BLaER1 (cell line): ENCODE data around the gene ELK3.

ENCODE experiments used
- H3K27ac ChIP-seq: shearing (Covaris generic); formaldehyde crosslinking; 2 replicates; pipeline ENCODE4 v1.8.1; 2022
- H3K27me3 ChIP-seq: shearing (Covaris generic); formaldehyde crosslinking; 2 replicates; pipeline ENCODE4 v1.8.1; 2022
- H3K36me3 ChIP-seq: shearing (Covaris generic); formaldehyde crosslinking; 2 replicates; pipeline ENCODE4 v1.8.1; 2022
- H3K4me1 ChIP-seq: shearing (Covaris generic); formaldehyde crosslinking; 2 replicates; pipeline ENCODE4 v1.8.1; 2022
- H3K4me2 ChIP-seq: shearing (Covaris generic); formaldehyde crosslinking; 2 replicates; pipeline ENCODE4 v1.8.1; 2022
- H3K4me3 ChIP-seq: shearing (Covaris generic); formaldehyde crosslinking; 2 replicates; pipeline ENCODE4 v1.8.1; 2022
- H3K9ac ChIP-seq: shearing (Covaris generic); formaldehyde crosslinking; 2 replicates; pipeline ENCODE4 v1.8.1; 2022
- H3K9me3 ChIP-seq: shearing (Covaris generic); formaldehyde crosslinking; 2 replicates; pipeline ENCODE4 v1.8.1; 2022
- H4K20me1 ChIP-seq: shearing (Covaris generic); formaldehyde crosslinking; 2 replicates; pipeline ENCODE4 v1.8.1; 2022
- Cebpa-rat ChIP-seq: shearing (Covaris generic); IDR thresholded peaks from 2 replicates; pipeline ENCODE4 v1.8.1; 2022

The ELK3 gene

GRCh38 chr12:96260644-96261043, 66.5 kb downstream of the ELK3 start:
- Histone ChIP-seq H4K20me1 (peaks cover 82% of the 10 kb centered on the region), H3K9me3 (no peaks in the 10 kb centered on the region), H3K27ac (no peak overlapping the region), H3K9ac (no peak overlapping the region), H3K27me3 (no peaks in the 10 kb centered on the region; the same call in 1 of the 2 replicates), H3K4me2 (no peak overlapping the region), H3K36me3 (peaks cover 97% of the 10 kb centered on the region), H3K4me3 (no peak overlapping the region), H3K4me1 (no peaks in the 10 kb centered on the region)
- no peak for TF ChIP-seq Cebpa-rat

DNA sequence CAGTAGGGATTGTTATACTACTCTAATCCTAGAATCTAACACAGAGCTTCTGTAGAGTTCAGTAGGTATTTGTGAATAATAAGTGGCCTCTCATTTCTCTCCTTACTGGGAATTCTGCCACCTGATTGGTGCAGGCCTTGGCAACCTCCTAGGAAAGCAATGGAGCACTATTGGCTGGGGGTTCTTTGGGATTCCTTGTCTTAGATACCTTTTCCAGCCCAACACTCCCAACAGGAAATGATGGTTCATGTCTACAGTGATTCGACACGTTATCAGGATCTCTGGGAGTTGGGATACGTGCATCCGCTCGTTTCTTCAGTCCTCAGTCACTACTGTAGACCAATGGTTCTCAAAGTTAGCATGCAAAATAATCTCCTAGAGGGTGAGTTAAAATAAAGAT, 67.4 kb downstream of the ELK3 start:
- Histone ChIP-seq H3K4me1 (no peaks in the 10 kb centered on the region), H3K27me3 (no peaks in the 10 kb centered on the region; the same call in 1 of the 2 replicates), H3K4me2 (no peak overlapping the region), H3K36me3 (peaks cover 94% of the 10 kb centered on the region), H4K20me1 (peaks cover 74% of the 10 kb centered on the region), H3K9ac (no peak overlapping the region), H3K4me3 (no peak overlapping the region), H3K27ac (no peak overlapping the region), H3K9me3 (no peaks in the 10 kb centered on the region)
- no peak for TF ChIP-seq Cebpa-rat

DNA sequence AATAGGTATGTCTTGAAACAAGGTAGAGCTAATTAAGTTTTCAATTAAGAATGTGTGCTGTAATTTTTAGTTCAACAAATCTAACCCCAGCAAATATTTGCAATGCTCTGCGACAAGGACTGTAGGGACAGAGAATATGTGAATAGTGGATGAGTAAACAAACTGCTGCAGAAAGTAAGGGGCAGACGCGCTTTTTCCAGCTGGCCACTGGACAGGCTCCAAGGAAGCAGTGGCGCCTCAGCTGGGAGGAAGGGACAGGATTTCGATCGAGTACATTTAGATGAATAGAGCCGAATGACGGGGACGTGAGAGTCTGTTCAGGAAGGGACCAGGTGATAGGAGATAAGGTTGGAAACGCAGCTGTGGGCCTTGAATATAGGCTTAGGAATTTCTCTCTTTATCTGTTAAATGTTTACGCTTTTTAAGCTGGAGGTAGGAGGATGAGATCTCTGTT, 69.3 kb downstream of the ELK3 start:
- H3K4me2 ChIP-seq = no peak overlapping the region
- no peak overlapping the region for H3K4me3 ChIP-seq

GRCh38 chr12:96265400-96265799, 71.2 kb downstream of the ELK3 start:
- H3K4me3 ChIP-seq = no peak overlapping the region
- H4K20me1 ChIP-seq = peaks cover 54% of the 10 kb centered on the region
- peaks cover 90% of the 10 kb centered on the region for H3K36me3 ChIP-seq
- H3K27me3 ChIP-seq = no peaks in the 10 kb centered on the region; the same call in 1 of the 2 replicates
- H3K9me3 ChIP-seq = no peaks in the 10 kb centered on the region
- no peak overlapping the region for H3K9ac ChIP-seq
- H3K27ac ChIP-seq = no peak overlapping the region
- no peak for TF ChIP-seq Cebpa-rat
- H3K4me1 ChIP-seq = no peaks in the 10 kb centered on the region
- no peak overlapping the region for H3K4me2 ChIP-seq

More for the DNA sequence above, 69.3 kb downstream of the ELK3 start:
- Histone ChIP-seq H3K9me3 (no peaks in the 10 kb centered on the region), H3K27me3 (no peaks in the 10 kb centered on the region; the same call in 1 of the 2 replicates), H3K36me3 (peaks cover 90% of the 10 kb centered on the region), H3K27ac (no peak overlapping the region), H3K9ac (no peak overlapping the region), H3K4me1 (no peaks in the 10 kb centered on the region), H4K20me1 (peaks cover 63% of the 10 kb centered on the region)
- no peak for TF ChIP-seq Cebpa-rat

GRCh38 chr12:96265836-96266235, 71.7 kb downstream of the ELK3 start:
- Histone ChIP-seq H4K20me1 (peaks cover 49% of the 10 kb centered on the region), H3K27ac (no peak overlapping the region), H3K36me3 (peaks cover 90% of the 10 kb centered on the region), H3K9ac (no peak overlapping the region), H3K27me3 (no peaks in the 10 kb centered on the region; the same call in 1 of the 2 replicates), H3K4me2 (no peak overlapping the region), H3K4me3 (no peak overlapping the region), H3K4me1 (no peaks in the 10 kb centered on the region), H3K9me3 (no peaks in the 10 kb centered on the region)
- TF ChIP-seq Cebpa-rat = no peak

- H3K27me3 ChIP-seq = no peaks in the 10 kb centered on the region; the same call in 1 of the 2 replicates
- TF ChIP-seq Cebpa-rat = no peak
These were observed 72.1 kb downstream of the ELK3 start for GRCh38 chr12:96266238-96266637.

GRCh38 chr12:96271469-96272199, 77.5 kb downstream of the ELK3 start:
- Histone ChIP-seq H3K27ac (no peak overlapping the region), H3K4me3 (no peak overlapping the region), H4K20me1 (peaks cover 15% of the 10 kb centered on the region; the same call in 1 of the 2 replicates), H3K9me3 (no peaks in the 10 kb centered on the region), H3K9ac (no peak overlapping the region), H3K36me3 (peaks cover 65% of the 10 kb centered on the region), H3K4me1 (no peaks in the 10 kb centered on the region), H3K27me3 (no peaks in the 10 kb centered on the region), H3K4me2 (no peak overlapping the region)
- TF ChIP-seq Cebpa-rat = no peak

More at GRCh38 chr12:96266238-96266637, 72.1 kb downstream of the ELK3 start:
- peaks cover 47% of the 10 kb centered on the region for H4K20me1 ChIP-seq
- no peak overlapping the region for H3K4me2 ChIP-seq
- H3K4me1 ChIP-seq = no peaks in the 10 kb centered on the region
- H3K36me3 ChIP-seq = peaks cover 90% of the 10 kb centered on the region
- H3K9ac ChIP-seq = no peak overlapping the region
- no peak overlapping the region for H3K4me3 ChIP-seq
- H3K27ac ChIP-seq = no peak overlapping the region
- no peaks in the 10 kb centered on the region for H3K9me3 ChIP-seq

GRCh38 chr12:96274331-96274730, 80.2 kb downstream of the ELK3 start:
- H3K4me1 ChIP-seq = no peaks in the 10 kb centered on the region
- no peak overlapping the region for H3K9ac ChIP-seq
- peaks cover 50% of the 10 kb centered on the region for H3K36me3 ChIP-seq
- no peak overlapping the region for H3K27ac ChIP-seq
- no peaks in the 10 kb centered on the region for H3K27me3 ChIP-seq
- no peak for TF ChIP-seq Cebpa-rat
- H3K4me2 ChIP-seq = no peak overlapping the region
- H3K9me3 ChIP-seq = no peaks in the 10 kb centered on the region
- no peak overlapping the region for H3K4me3 ChIP-seq
- H4K20me1 ChIP-seq = no peaks in the 10 kb centered on the region

DNA sequence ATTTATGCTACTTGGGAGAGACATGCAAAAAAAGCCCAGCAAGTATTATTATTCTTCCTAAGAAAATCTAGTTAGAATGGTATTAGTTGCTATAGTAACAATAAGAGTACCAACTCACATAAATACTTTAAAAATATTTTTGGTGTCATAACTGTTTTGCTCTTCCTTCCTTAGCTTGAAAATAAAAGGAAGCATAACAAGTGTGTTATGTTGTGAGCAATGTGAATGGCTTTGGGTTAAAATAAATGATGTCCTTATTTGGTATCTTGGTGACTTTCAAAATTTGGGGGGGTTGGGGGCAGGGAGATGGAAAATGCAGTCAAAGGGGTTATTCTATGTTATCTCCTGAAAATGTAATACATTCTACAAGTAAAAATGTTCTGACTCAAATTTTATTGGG, 91.0 kb downstream of the ELK3 start:
- Histone ChIP-seq H3K36me3 (peaks cover 98% of the 10 kb centered on the region), H4K20me1 (no peaks in the 10 kb centered on the region), H3K27me3 (no peaks in the 10 kb centered on the region), H3K9ac (no peak overlapping the region), H3K4me3 (no peak overlapping the region), H3K9me3 (no peaks in the 10 kb centered on the region), H3K27ac (no peak overlapping the region), H3K4me2 (no peak overlapping the region), H3K4me1 (no peaks in the 10 kb centered on the region)
- no peak for TF ChIP-seq Cebpa-rat

GRCh38 chr12:96289067-96289466, 94.9 kb downstream of the ELK3 start:
- no peaks in the 10 kb centered on the region for H3K27me3 ChIP-seq
- H3K36me3 ChIP-seq = peaks cover 86% of the 10 kb centered on the region
- H4K20me1 ChIP-seq = no peaks in the 10 kb centered on the region
- H3K9me3 ChIP-seq = no peaks in the 10 kb centered on the region
- no peak for TF ChIP-seq Cebpa-rat
- no peak overlapping the region for H3K4me2 ChIP-seq
- H3K4me1 ChIP-seq = no peaks in the 10 kb centered on the region
- H3K27ac ChIP-seq = no peak overlapping the region
- H3K4me3 ChIP-seq = no peak overlapping the region
- no peak overlapping the region for H3K9ac ChIP-seq
